C4-2B (cell line): ENCODE results near the gene KPNA5.
"Not testable (repeated sequence)": the region's sequence is repeated elsewhere in the genome, so short reads cannot be mapped to it uniquely, and the experiment has no call there.

Source experiments
- H3K27ac ChIP-seq: fragments of 450-650 bp; 2 replicates; pipeline ENCODE4 v1.5.1; 2017
- ZFX ChIP-seq: fragments of 450-650 bp; IDR thresholded peaks from 2 replicates; pipeline ENCODE4 v1.6.1; 2017
- TF ChIP-seq, protein P1 (sequence below): fragments of 450-650 bp; conservative IDR thresholded peaks from 2 replicates; pipeline ENCODE4 v1.5.1; 2017; ENCODE audit warnings: mild to moderate bottlenecking

KPNA5 gene

DNA sequence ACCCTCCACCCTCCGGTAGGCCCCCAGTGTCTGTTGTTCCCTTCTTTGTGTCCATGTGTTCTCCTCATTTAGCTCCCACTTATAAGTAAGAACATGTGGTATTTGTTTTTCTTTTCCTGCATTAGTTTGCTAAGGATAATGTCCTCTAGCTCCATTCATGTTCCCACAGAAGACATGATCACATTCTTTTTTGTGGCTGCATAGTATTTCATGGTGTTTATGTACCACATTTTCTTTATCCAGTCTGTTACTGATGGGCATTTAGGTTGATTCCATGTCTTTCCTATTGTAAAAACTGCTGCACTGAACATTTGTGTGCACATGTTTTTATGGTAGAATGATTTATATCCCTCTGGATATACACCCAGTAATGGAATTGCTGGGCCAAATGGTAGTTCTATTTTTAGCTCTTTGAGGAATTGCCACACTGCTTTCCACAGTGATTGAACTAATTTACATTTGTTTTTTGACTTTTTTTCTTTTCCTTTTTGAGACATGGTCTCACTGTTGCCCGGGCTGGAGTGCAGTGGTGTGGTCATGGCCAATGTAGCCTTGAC is 4.5 kb downstream of the KPNA5 start:
- TF ChIP-seq ZFX: no peak
- TF ChIP-seq, protein P1, sequence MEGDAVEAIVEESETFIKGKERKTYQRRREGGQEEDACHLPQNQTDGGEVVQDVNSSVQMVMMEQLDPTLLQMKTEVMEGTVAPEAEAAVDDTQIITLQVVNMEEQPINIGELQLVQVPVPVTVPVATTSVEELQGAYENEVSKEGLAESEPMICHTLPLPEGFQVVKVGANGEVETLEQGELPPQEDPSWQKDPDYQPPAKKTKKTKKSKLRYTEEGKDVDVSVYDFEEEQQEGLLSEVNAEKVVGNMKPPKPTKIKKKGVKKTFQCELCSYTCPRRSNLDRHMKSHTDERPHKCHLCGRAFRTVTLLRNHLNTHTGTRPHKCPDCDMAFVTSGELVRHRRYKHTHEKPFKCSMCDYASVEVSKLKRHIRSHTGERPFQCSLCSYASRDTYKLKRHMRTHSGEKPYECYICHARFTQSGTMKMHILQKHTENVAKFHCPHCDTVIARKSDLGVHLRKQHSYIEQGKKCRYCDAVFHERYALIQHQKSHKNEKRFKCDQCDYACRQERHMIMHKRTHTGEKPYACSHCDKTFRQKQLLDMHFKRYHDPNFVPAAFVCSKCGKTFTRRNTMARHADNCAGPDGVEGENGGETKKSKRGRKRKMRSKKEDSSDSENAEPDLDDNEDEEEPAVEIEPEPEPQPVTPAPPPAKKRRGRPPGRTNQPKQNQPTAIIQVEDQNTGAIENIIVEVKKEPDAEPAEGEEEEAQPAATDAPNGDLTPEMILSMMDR: no peak
- no peak overlapping the region for H3K27ac ChIP-seq

DNA sequence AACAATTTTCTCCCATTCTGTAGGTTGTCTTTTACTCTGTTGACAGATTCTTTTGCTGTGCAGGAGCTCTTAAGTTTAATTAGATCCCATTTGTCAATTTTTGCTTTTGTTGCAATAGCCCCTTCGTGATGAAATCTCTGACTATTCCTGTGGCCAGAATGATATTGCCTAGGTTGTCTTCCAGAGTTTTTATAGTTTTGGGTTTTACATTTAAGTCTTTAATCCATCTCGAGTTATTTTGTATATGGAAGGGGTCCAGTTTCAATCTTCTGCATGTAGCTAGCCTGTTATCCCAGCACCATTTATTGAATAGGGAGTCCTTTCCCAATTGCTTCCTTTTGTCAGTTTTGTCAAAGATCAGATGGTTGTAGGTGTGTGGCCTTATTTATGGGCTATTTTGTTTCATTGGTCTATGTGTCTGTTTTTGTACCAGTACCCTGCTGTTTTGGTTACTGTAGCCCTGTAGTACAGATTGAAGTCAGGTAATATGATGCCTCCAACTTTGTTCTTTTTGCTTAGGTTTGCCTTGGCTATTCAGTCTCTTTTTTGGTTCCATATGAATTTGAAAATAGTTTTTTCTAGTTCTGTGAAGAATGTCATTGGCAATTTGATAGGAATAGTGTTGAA is 5.6 kb downstream of the KPNA5 start:
- not testable (repeated sequence) for H3K27ac ChIP-seq

DNA sequence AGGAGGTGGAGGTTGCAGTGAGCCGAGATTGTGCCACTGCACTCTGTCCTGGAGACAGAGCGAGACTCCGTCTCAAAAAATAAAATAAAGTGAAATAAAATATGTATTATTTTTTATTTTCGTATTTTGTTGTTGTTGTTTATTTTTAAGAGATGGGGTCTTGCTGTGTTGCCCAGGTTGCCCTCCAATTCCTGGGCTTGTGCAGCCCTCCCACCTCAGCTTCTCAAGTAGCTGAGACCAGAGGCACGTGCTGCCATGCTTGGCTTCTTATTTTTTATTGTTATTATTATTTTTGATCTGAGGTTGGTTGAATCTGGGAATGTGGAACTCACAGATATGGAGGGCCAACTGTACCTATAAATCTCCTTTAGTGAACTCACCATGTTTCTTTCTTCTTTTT is 10.1 kb downstream of the KPNA5 start:
- TF ChIP-seq ZFX: no peak
- TF ChIP-seq, protein P1: no peak
- no peak overlapping the region for H3K27ac ChIP-seq

DNA sequence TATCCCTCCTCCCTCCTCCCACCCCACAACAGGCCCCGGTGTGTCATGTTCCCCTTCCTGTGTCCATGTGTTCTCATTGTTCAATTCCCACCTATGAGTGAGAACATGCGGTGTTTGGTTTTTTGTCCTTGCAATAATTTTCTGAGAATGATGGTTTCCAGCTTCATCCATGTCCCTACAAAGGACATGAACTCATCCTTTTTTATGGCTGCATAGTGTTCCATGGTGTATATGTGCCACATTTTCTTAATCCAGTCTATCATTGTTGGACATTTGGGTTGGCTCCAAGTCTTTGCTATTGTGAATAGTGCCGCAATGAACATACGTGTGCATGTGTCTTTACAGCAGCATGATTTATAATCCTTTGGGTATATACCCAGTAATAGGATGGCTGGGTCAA is 11.9 kb downstream of the KPNA5 start:
- H3K27ac ChIP-seq: not testable (repeated sequence)

DNA sequence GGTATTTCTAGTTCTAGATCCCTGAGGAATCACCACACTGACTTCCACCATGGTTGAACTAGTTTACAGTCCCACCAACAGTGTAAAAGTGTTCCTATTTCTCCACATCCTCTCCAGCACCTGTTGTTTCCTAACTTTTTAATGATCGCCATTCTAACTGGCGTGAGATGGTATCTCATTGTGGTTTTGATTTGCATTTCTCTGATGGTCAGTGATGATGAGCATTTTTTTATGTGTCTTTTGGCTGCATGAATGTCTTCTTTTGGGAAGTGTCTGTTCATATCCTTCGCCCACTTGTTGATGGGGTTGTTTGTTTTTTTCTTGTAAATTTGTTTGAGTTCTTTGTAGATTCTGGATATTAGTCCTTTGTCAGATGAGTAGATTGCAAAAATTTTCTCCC is 12.3 kb downstream of the KPNA5 start:
- not testable (repeated sequence) for H3K27ac ChIP-seq

DNA sequence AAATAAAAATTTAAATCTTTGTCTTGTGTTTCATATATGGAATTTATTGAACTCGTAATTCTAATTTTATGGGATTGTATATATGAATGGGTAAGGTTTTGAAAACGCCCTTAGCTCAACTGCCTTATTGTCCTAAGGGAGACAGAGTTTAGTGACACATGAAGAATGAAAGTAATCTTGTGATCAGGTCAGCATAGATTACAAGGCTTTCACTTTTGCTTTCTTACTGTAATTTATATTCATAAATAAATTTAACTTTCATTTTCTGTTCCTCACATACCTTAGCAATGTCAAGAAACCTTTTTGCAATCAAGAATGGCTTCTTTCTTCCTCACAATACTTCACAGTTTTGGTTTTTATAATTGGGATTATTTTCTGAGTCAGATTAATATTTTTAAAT is 14.4 kb downstream of the KPNA5 start:
- H3K27ac ChIP-seq: no peak overlapping the region
- TF ChIP-seq, protein P1: no peak
- TF ChIP-seq ZFX: no peak

DNA sequence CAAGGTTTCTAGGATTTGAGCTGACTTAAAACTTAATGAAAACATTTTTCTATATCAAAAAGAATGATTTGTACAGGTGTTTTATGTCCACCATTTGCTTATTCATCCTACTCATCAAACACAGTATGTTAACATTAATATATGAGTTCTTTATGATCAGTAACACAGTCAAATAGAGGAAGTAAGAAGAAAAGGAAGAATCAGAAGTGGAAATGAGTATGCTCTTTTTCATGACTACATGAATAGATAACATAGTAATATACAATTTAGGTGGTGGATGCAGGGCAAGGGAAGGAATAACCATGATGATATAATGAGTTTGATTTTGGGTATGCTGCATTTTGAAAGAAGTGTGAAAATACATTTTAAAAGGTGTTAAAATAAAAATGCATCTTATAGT is 16.5 kb downstream of the KPNA5 start:
- H3K27ac ChIP-seq: no peak overlapping the region
- no peak for TF ChIP-seq ZFX
- TF ChIP-seq, protein P1: no peak

DNA sequence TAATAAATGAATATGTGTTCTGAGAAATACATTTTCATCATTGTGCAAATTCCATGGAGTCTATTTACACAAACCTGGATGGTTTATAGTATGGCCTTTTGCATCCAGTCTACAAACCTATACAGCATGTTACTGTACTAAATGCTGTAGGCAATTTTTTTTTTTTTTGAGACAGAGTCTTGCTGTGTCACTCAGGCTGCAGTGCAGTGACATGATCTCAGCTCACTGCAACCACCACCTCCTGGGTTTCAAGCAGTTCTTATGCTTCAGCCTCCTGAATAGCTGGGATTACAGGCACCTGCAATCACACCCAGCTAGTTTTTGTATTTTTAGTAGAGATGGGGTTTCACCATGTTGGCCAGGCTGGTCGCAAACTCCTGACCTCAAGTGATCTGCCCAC is 22.9 kb downstream of the KPNA5 start:
- not testable (repeated sequence) for H3K27ac ChIP-seq

DNA sequence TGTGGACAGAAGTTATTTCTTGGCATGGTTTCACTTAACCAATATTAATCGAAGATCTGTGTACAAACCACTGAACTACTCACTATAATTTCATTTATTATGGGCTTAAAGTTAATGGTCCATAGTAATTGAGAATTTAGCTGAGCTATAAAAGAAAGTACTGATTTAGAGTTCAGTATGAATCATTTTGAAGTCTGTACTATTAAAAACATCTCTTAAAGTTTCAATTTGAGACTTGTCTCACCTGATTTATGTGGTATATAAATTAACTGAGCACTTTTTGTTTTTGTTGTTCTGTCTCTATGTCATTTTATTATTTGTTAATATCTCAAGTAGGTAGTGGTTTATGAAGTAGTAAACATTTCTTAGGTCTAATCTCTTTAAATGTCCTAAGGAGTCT is 24.9 kb downstream of the KPNA5 start:
- TF ChIP-seq, protein P1: no peak
- TF ChIP-seq ZFX: no peak
- no peak overlapping the region for H3K27ac ChIP-seq

DNA sequence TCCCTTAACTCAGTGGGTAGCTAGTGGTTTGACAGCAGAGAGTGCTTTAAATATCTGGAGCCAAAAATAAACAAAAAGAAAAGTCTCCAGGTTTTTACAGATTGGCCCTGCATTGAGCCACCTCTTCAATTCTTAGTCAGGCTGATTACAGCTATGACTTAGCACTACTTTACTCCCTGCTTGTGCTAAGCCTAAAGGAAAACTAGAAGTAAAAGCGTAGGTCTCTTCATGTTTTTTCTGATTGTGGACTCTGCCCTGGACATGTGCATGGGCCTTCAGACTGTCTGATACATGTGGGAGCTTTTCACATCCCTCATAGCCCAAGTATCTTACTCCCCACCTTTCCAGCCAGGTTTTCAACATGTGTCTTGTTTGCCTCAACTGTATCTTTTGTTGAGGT is 33.3 kb downstream of the KPNA5 start:
- no peak overlapping the region for H3K27ac ChIP-seq

More for the DNA sequence above, 33.3 kb downstream of the KPNA5 start:
- TF ChIP-seq ZFX: no peak
- TF ChIP-seq, protein P1: no peak
